HepG2 (cell line): ENCODE data around the gene FKBP8. TPM values are rescaled to one million over a fixed set of nuclear protein-coding genes. Genes with fewer than 3 reads are reported as not detected.

Experiments
- ARID5B ChIP-seq: IDR thresholded peaks from 2 replicates; pipeline ENCODE4 v1.4.0; 2020; ENCODE audit warnings: mild to moderate bottlenecking, missing genetic modification reagents
- ATF6 ChIP-seq: sonication (generic); formaldehyde crosslinking; conservative IDR thresholded peaks from 2 replicates; pipeline ENCODE4 v1.4.0; 2020; ENCODE audit warnings: missing genetic modification reagents
- DNMT3B ChIP-seq: conservative IDR thresholded peaks from 2 replicates; pipeline ENCODE4 v1.6.1; 2016; ENCODE audit warnings: missing biosample characterization, control low read depth
- EHMT2 ChIP-seq: fragments of 200-600 bp; sonication (generic); IDR thresholded peaks from 2 replicates; pipeline ENCODE4 v1.7.0; 2017; ENCODE audit warnings: antibody characterized with exemption, low read depth, low read length, borderline replicate concordance
- GFI1 ChIP-seq: sonication (generic); formaldehyde crosslinking; IDR thresholded peaks from 2 replicates; pipeline ENCODE4 v1.5.0; 2020; ENCODE audit warnings: missing genetic modification reagents, mild to moderate bottlenecking, borderline replicate concordance
- SRF ChIP-seq: IDR thresholded peaks from 2 replicates; pipeline ENCODE4 v1.6.1; 2011; ENCODE audit warnings: mild to moderate bottlenecking, low read depth, low read length, moderate library complexity
- TOE1 ChIP-seq: sonication (generic); formaldehyde crosslinking; IDR thresholded peaks from 2 replicates; pipeline ENCODE4 v1.4.0; 2020; ENCODE audit warnings: mild to moderate bottlenecking, missing genetic modification reagents
- TRAFD1 ChIP-seq: sonication (generic); formaldehyde crosslinking; IDR thresholded peaks from 2 replicates; pipeline ENCODE4 v1.5.1; 2020; ENCODE audit warnings: missing genetic modification reagents, mild to moderate bottlenecking, borderline replicate concordance
- ZC3H4 ChIP-seq: sonication (generic); formaldehyde crosslinking; IDR thresholded peaks from 2 replicates; pipeline ENCODE4 v1.4.0; 2020; ENCODE audit warnings: missing genetic modification reagents, borderline replicate concordance
- ZNF383 ChIP-seq: sonication (generic); formaldehyde crosslinking; IDR thresholded peaks from 2 replicates; pipeline ENCODE4 v1.4.0; 2020; ENCODE audit warnings: missing genetic modification reagents, mild to moderate bottlenecking, borderline replicate concordance
- ZNF614 ChIP-seq: IDR thresholded peaks from 2 replicates; pipeline ENCODE4 v1.6.1; 2018; ENCODE audit warnings: missing biosample characterization, missing genetic modification reagents, inconsistent platforms, borderline replicate concordance
- ZNF619 ChIP-seq: sonication (generic); formaldehyde crosslinking; IDR thresholded peaks from 2 replicates; pipeline ENCODE4 v1.4.0; 2020; ENCODE audit warnings: mild to moderate bottlenecking, missing genetic modification reagents
- ZNF652 ChIP-seq: IDR thresholded peaks from 2 replicates; pipeline ENCODE4 v1.6.1; 2016; ENCODE audit warnings: low read depth, borderline replicate concordance
- ZNF780A ChIP-seq: sonication (generic); formaldehyde crosslinking; IDR thresholded peaks from 2 replicates; pipeline ENCODE4 v1.8.0; 2022; ENCODE audit warnings: mild to moderate bottlenecking, missing genetic modification reagents, moderate library complexity
- polyA plus RNA-seq, 8 experiments: library from polyadenylated mRNA; depleted of rRNA in 3 of 8; stranded (reverse) in 7 of 8; unstranded in 1 of 8; fragments of >200 nt; fragmentation: Illumina TruSeq in 4 of 8; extraction: Trizol in 4 of 8; gene quantifications; 2 replicates each; pipeline versions ENCODE4 v1.2.1 to v1.2.3, GENCODE V29; 2011 to 2016; ENCODE audit warnings: low read depth in 4 of 8, missing spikeins in 1 of 8, mixed read lengths in 1 of 8; ENCODE audit not compliant: insufficient read depth in 1 of 8
- total RNA-seq, 5 experiments: library from RNA; depleted of rRNA; stranded (reverse); fragments of >200 nt; fragmentation: Illumina TruSeq; extraction: Trizol; gene quantifications; 2 replicates each; pipeline ENCODE4 v1.2.3, GENCODE V29; 2016; ENCODE audit warnings: low read depth in 1 of 5

FKBP8 gene
- total and polyA plus RNA-seq, 2 of the 13 experiments (the other 11 are each of a cell fraction or from before 2014, with no cell fraction given): 81.7 to 93.9 TPM

GRCh38 chr19:18589380-18590272, 46.3 kb upstream of the FKBP8 start (continued):
- no peak for TF ChIP-seq ATF6
- no peak; the same call in 1 of the 2 replicates for TF ChIP-seq ZNF614 (CRISPR knock-in tag)
- TF ChIP-seq DNMT3B (CRISPR knock-in tag): no peak
- no peak for TF ChIP-seq ZNF619 (CRISPR knock-in tag)
- TF ChIP-seq GFI1: peak; percentile 40; the same call in 1 of the 2 replicates
- TF ChIP-seq SRF: no peak
- TF ChIP-seq ARID5B (CRISPR knock-in tag): 0 out of 2 replicates have a peak, but pooled peaks have one; percentile 35
- no peak for TF ChIP-seq ZNF383 (CRISPR knock-in tag)
- TF ChIP-seq TRAFD1 (CRISPR knock-in tag): no peak
- TF ChIP-seq ZNF652: no peak
- peak; percentile 75; the same call in 1 of the 2 replicates for TF ChIP-seq ZC3H4 (CRISPR knock-in tag)
- no peak for TF ChIP-seq EHMT2
- no peak for TF ChIP-seq TOE1 (CRISPR knock-in tag)
- peak; percentile 50; the same call in 1 of the 2 replicates for TF ChIP-seq ZNF780A (CRISPR knock-in tag)
